BE2C (cell line): ENCODE results near the gene COPS9.

Experiments used
- DNase-seq: peaks from one replicate; pipeline ENCODE4 v3.0.0-alpha.2; 2020
- H3K27me3 ChIP-seq: fragments of 250-450 bp; sonication (Bioruptor Pico); 2 replicates; pipeline ENCODE4 v1.5.1; 2020; ENCODE audit warnings: mild to moderate bottlenecking
- H3K36me3 ChIP-seq: fragments of 250-450 bp; sonication (Bioruptor Pico); 2 replicates; pipeline ENCODE4 v1.5.1; 2020; ENCODE audit warnings: mild to moderate bottlenecking
- H3K4me1 ChIP-seq: fragments of 250-450 bp; sonication (Bioruptor Pico); 2 replicates; pipeline ENCODE4 v1.5.1; 2020
- H3K4me3 ChIP-seq: 2 replicates; pipeline ENCODE4 v1.5.1; 2011; ENCODE audit warnings: low read depth, low read length
- H3K9me3 ChIP-seq: fragments of 250-450 bp; sonication (Bioruptor Pico); 2 replicates; pipeline ENCODE4 v1.5.1; 2020
- CTCF ChIP-seq: IDR thresholded peaks from 2 replicates; pipeline ENCODE4 v1.5.1; 2012; ENCODE audit warnings: mild to moderate bottlenecking, low read depth, low read length

Gene COPS9

GRCh38 chr2:240166761-240167587, 30.9 kb upstream of the COPS9 start:
- no peak for TF ChIP-seq CTCF
- Histone ChIP-seq H3K4me1 (no peaks in the 10 kb centered on the region), H3K9me3 (no peaks in the 10 kb centered on the region), H3K4me3 (no peak overlapping the region), H3K36me3 (no peaks in the 10 kb centered on the region), H3K27me3 (peaks cover 31% of the 10 kb centered on the region)
- no peak for DNase-seq

GRCh38 chr2:240166191-240166590, 30.1 kb upstream of the COPS9 start:
- Histone ChIP-seq H3K9me3 (no peaks in the 10 kb centered on the region), H3K27me3 (peaks cover 27% of the 10 kb centered on the region), H3K36me3 (no peaks in the 10 kb centered on the region), H3K4me1 (no peaks in the 10 kb centered on the region), H3K4me3 (no peak overlapping the region)
- no peak for TF ChIP-seq CTCF
- DNase-seq: no peak

GRCh38 chr2:240165661-240166060, 29.6 kb upstream of the COPS9 start:
- Histone ChIP-seq H3K36me3 (no peaks in the 10 kb centered on the region), H3K9me3 (no peaks in the 10 kb centered on the region), H3K27me3 (peaks cover 27% of the 10 kb centered on the region), H3K4me3 (no peak overlapping the region), H3K4me1 (no peaks in the 10 kb centered on the region)
- no peak for DNase-seq
- no peak for TF ChIP-seq CTCF

DNA sequence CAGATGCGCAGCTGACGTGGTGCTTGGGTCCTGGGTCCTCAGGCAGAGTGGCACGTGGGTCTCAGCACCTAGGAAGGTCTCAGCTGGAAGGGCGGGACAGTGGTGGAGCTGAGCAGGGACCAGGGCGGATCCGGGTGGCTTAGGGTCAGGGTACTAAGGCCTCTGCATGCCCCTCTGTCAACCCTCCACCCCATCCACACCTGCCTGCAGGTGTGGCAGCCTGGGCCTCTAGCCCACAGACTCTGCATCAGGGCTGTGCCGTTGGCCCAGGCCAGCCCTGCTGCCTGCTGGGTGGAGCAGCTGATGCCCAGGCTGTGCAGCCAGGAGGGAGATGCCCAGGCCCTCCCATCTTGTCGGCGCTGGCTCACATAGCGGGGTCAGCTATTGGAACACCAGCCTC, 28.9 kb upstream of the COPS9 start:
- TF ChIP-seq CTCF: no peak
- peaks cover 27% of the 10 kb centered on the region for H3K27me3 ChIP-seq

DNA sequence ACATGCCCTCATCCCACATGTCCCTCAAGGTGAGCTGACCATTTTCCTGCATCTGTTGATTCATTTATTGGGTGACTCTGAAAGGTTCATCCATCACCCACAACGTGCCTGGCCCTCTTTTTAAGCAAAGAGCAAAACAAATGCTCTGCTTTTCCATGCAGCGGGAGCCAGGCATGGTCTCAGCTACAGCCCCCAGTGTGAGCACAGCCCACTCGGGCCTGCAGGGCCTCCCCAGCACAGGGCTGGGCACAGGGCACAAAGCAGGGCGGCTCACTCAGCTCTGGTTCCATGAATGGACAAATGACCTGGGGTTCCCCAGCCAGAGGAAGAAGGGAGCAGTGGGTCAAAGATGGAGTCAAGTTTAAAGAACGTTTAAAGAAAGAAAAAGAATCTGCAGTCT, 28.5 kb upstream of the COPS9 start:
- no peak overlapping the region for H3K4me3 ChIP-seq
- peaks cover 27% of the 10 kb centered on the region for H3K27me3 ChIP-seq
- no peaks in the 10 kb centered on the region for H3K9me3 ChIP-seq
- H3K36me3 ChIP-seq: no peaks in the 10 kb centered on the region
- TF ChIP-seq CTCF: no peak
- no peaks in the 10 kb centered on the region for H3K4me1 ChIP-seq
- no peak for DNase-seq

More for the DNA sequence above, 28.9 kb upstream of the COPS9 start:
- no peaks in the 10 kb centered on the region for H3K9me3 ChIP-seq
- H3K4me3 ChIP-seq: no peak overlapping the region
- H3K4me1 ChIP-seq: no peaks in the 10 kb centered on the region
- no peak for DNase-seq
- no peaks in the 10 kb centered on the region for H3K36me3 ChIP-seq

DNA sequence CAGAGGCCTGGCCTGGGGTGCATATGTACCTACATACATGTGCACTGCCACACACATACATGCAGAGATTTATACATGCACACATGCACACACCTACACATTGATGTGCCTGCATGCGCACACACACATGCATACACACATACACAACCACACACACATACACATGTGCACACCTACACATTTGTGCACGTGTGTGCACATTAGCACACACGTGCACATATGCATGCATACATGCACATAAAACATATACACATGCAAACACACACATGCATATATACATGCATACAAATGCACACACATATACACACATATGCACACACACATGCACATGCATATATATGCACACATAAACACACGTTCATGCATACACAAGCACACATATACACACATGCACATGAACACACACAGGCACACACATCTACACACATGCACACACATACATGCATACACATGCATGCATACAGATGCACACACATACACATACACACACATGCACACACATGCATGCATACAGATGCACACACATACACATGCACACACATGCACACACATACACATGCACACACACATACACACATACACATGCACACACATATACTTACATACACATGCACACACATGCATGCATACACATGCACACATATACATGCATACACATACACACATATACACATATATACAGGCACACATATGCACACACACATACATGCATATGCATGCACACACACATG, 27.9 kb upstream of the COPS9 start:
- no peak for DNase-seq
- no peak for TF ChIP-seq CTCF

More for the DNA sequence above, 27.9 kb upstream of the COPS9 start:
- no peaks in the 10 kb centered on the region for H3K4me1 ChIP-seq
- H3K36me3 ChIP-seq: no peaks in the 10 kb centered on the region
- H3K4me3 ChIP-seq: no peak overlapping the region
- peaks cover 27% of the 10 kb centered on the region for H3K27me3 ChIP-seq
- no peaks in the 10 kb centered on the region for H3K9me3 ChIP-seq
